Measurements from ENCODE around the gene COL25A1. TPM values are rescaled to one million over a fixed set of nuclear protein-coding genes. Genes with fewer than 3 reads are reported as not detected.

Gene COL25A1
- not detected for total RNA-seq

DNA sequence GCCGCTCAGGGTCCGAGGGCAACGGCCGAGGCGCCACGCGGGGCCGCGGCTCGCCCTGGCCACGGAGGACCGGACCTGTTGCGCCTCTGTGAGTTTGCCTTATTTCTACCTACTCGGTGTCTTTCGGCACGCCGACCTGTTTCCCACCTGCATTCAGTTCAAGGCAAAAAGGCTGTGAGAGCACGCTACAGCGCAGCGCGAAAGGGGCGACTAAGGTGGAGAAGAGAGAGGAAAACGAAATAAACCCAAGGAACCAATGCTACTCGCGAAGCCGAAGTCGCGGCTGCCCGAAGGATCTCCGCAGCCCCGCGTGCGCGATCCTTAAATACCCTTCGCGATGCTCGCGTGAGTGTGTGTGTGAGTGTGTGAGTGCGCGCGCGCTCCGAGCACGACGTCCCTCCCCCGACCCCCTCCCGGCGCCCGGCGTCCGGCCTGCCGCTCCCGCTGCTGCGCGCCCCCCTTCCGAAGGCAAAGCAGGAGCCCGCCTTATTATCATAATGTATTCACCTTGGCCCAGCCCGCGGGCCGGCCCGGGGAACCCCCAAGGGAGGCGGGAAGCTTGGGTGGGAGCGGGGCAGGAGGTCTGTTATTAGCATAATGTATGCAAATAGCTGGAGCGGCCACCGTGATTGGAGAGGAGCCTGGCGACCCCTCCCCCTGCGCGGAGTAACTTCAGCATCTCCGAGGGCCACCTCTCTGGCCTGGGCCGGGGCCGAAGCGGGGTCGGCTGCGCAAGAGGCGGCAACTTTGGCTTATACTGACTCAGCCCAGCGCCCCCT, at the start of gene COL25A1:
Gene COL25A1 (minus strand): TSS at position 298 of the 779 bp plus-strand sequence.
- intact Hi-C loops (cut with micrococcal nuclease) = loop anchor here (10.0 kb wide), 1 partner anchor 102 kb away; no protein-coding TSS in a partner anchor
- Mint-ChIP-seq H3K4me1 (ENCODE audit: low read depth) (peaks cover 11% of the 10 kb centered on the region), H3K27ac (no peak within 1 kb of the TSS), H3K9me3 (no peaks in the 10 kb centered on the region), H3K36me3 (no peaks in the 10 kb centered on the region), H3K27me3 (peaks cover 47% of the 10 kb centered on the region), H3K4me3 (peak within 1 kb of the TSS; percentile 62)
- CTCF ChIA-PET = no interaction called here
- DNase-seq = peak; percentile 48
- POLR2A ChIA-PET = no interaction called here

DNA sequence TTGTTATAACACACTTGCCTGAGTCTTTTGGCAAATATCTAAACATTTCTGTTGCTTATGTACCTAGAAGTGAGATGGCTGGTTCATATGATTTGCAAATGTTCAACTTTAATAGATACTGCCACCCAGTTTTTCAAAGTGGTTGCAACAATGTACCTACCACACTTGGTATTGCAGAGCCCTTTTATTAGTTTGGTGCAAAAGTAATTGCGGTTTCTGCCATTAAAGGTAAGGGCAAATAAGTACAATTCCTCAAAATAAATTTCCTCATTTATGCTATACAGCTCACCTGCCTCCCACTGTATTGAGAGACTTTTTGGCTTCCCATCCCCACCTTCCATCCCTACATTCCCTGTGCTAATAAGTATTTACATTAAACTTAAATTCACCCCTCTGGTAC, 47.7 kb upstream of the COL25A1 start:
- POLR2A ChIA-PET = no interaction called here

DNA sequence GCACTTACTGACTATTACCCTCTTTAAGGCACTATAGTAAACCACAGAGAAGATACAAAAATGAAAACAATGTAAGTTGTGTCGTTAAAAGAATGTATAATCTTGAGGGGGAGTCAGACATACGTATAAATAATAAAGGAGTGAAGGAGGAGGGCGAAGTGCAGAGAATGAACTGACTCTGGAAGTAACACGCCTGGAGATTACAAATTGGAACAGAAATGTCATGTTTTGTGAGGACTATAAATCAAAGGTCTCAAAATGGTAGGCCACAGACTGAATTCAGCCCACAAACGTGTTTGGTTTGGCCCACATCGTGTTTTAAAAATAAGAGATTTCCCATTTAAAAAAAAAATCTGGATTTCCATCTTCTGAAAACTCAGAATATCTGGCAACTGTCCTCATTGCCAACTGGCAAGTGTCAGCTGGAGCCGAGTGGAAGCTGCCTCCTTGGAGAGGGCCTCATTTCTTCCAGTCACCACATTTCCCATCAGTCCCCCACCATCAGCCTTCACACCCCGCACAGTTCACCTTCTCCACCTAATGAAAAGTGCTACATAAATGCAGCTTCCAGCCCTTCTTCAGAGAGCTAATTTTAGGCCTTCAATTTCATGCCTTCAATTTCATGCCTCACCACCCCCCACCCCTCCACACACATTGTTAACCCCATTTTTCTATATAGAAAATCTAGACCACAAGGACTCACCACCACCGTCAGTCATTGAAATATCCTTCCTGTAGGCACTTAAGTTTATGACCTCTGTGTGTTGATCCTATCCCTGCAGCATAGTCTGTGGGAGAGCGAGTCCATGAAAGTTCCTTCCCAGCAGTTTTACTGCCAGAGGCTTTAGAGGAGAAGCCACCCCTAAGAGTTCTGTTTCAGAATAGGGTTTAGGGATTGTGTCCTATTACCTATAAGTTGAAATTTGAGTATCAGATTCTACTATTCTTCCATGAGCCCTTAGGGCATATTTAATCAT, 32.0 kb upstream of the COL25A1 start:
- no peak for DNase-seq
- Mint-ChIP-seq H3K27ac (no peak overlapping the region), H3K4me1 (ENCODE audit: low read depth) (no peaks in the 10 kb centered on the region), H3K36me3 (peaks cover 1% of the 10 kb centered on the region), H3K27me3 (peaks cover 2% of the 10 kb centered on the region), H3K9me3 (peaks cover 2% of the 10 kb centered on the region), H3K4me3 (no peak overlapping the region)
- POLR2A ChIA-PET = no interaction called here
- CTCF ChIA-PET = interaction anchor here (0.7 kb wide), 1 partner anchor 1576 kb away, joined by 5 read pairs; no protein-coding TSS in a partner anchor
- intact Hi-C loops (cut with micrococcal nuclease) = no loop called here

More for the DNA sequence above, 47.7 kb upstream of the COL25A1 start:
- H3K4me3 Mint-ChIP-seq = no peak overlapping the region
- H3K36me3 Mint-ChIP-seq = no peaks in the 10 kb centered on the region
- CTCF ChIA-PET = no interaction called here
- peaks cover 7% of the 10 kb centered on the region for H3K27me3 Mint-ChIP-seq
- no peak overlapping the region for H3K27ac Mint-ChIP-seq
- no peaks in the 10 kb centered on the region for H3K4me1 Mint-ChIP-seq (ENCODE audit: low read depth)
- peaks cover 4% of the 10 kb centered on the region for H3K9me3 Mint-ChIP-seq
- no peak for DNase-seq
- intact Hi-C loops (cut with micrococcal nuclease) = no loop called here

DNA sequence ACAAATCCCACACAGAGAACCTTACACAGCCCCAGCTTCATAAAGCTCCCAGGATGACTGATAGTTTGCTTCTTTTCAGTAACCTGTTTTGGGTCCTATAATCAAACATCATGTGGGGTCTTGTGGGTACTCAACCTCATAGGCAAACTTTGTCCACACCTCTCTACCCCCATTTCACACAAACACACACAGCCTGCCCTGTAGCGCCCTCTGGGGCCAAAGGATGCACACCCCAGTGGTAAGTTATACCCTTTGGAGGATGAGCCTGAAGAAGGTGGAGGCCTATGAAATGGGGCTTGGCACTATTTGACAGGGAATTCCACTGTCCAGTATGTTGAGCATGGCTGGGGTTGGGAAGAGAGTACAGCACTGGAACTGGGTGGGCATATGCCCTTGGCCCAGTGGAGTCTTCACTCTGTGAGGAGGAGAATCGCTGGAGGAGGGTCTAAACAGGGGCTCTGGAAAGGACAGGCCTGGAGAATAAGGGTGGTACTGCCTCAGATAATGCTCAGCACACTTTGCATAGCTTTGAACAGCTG, 30.5 kb upstream of the COL25A1 start:
- Mint-ChIP-seq H3K36me3 (no peaks in the 10 kb centered on the region), H3K9me3 (no peaks in the 10 kb centered on the region), H3K27me3 (no peaks in the 10 kb centered on the region), H3K27ac (no peak overlapping the region), H3K4me3 (no peak overlapping the region), H3K4me1 (ENCODE audit: low read depth) (no peaks in the 10 kb centered on the region)
- ChIA-PET CTCF (interaction anchor here (0.6 kb wide), 1 partner anchor 323 kb away, joined by 3 read pairs; no protein-coding TSS in a partner anchor), POLR2A (no interaction called here)
- peak; percentile 38 for DNase-seq
- intact Hi-C loops (cut with micrococcal nuclease) = no loop called here

DNA sequence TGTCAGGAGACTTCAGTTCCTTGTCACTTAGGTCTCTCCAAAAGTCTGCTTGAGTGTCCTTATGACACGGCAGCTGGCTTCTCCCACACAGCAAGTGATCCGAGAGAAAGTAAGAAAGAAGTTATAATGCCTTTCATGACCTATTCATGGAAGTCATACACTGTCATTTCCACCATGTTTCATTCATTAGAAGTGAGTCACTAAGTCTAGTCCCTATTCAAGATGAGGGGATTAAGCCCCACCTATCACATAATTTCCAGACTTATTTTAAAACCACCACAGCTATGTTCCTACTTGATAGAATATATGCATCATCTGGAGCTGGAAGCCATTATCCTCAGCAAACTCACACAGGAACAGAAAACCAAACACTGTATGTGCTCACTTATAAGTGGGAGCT, 25.2 kb upstream of the COL25A1 start:
- H3K9me3 Mint-ChIP-seq = peaks cover 16% of the 10 kb centered on the region
- H3K36me3 Mint-ChIP-seq = peaks cover under 1% of the 10 kb centered on the region
- no peak overlapping the region for H3K4me3 Mint-ChIP-seq
- no peak overlapping the region for H3K27ac Mint-ChIP-seq
- intact Hi-C loops (cut with micrococcal nuclease) = no loop called here
- DNase-seq = no peak
- H3K27me3 Mint-ChIP-seq = no peaks in the 10 kb centered on the region
- CTCF ChIA-PET = no interaction called here
- POLR2A ChIA-PET = no interaction called here
- H3K4me1 Mint-ChIP-seq (ENCODE audit: low read depth) = no peaks in the 10 kb centered on the region

DNA sequence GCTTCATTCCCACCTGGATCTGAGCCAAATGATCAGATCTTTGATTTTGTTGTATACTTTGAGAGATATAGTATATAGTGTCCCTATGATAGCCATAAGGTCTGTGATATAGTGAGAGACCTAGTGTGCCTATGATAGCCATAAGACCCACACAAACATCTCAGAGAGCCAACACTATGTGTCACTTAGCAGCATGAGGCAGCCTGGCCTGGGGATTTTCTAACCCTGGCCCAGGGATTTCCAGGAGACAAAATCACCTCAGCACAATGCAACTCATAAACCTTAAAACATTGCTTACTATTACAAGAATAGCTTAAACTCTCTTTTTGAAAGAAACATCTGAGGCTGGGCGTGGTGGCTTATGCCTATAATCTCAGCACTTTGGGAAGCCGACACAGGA, 23.2 kb upstream of the COL25A1 start:
- POLR2A ChIA-PET = no interaction called here
- Mint-ChIP-seq H3K4me3 (no peak overlapping the region), H3K27ac (no peak overlapping the region), H3K36me3 (peaks cover 4% of the 10 kb centered on the region), H3K27me3 (no peaks in the 10 kb centered on the region), H3K9me3 (peaks cover 28% of the 10 kb centered on the region), H3K4me1 (ENCODE audit: low read depth) (no peaks in the 10 kb centered on the region)
- DNase-seq = no peak
- intact Hi-C loops (cut with micrococcal nuclease) = no loop called here
- CTCF ChIA-PET = interaction anchor here (1.2 kb wide), 1 partner anchor 26 kb away, joined by 3 read pairs; no protein-coding TSS in a partner anchor

DNA sequence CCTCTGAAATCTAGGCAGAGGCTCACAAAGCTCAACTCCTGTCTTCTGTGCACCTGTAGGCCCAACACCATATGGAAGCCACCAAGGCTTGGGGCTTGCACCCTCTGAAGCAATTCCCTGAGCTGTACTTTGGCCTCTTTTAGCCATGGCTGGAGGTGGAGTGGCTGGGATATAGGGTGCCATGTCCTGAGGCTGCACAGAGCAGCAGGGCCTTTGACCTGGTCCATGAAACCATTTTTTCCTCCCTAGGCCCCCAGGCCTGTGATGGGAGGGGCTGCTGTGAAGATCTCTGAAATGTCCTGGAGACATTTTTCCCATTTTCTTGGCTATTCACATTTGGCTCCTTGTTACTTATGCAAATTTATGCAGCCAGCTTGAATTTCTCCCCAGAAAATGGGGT, 20.9 kb upstream of the COL25A1 start:
- no peaks in the 10 kb centered on the region for H3K27me3 Mint-ChIP-seq
- H3K9me3 Mint-ChIP-seq = peaks cover 33% of the 10 kb centered on the region
- no peak overlapping the region for H3K4me3 Mint-ChIP-seq
- ChIA-PET POLR2A (no interaction called here), CTCF (no interaction called here)
- intact Hi-C loops (cut with micrococcal nuclease) = no loop called here
- no peak overlapping the region for H3K27ac Mint-ChIP-seq
- H3K4me1 Mint-ChIP-seq (ENCODE audit: low read depth) = no peaks in the 10 kb centered on the region
- H3K36me3 Mint-ChIP-seq = peaks cover 4% of the 10 kb centered on the region
- no peak for DNase-seq

DNA sequence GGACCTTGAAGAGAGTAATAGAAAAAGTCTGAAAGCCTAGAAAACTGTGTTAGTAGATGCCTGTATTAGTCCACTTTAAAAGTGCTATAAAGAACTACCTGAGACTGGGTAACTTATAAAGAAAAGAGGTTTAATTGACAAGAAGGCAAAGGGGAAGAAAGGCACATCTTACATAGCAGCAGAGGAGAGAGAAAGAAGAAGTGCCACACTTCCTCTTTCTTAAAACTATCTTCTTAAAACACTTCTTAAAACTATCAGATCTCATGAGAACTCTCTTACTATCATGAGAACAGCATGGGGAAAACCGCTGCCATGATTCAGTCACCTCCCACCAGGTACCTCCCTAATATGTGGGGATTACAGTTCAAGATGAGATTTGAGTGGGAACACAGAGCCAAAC, 18.8 kb upstream of the COL25A1 start:
- Mint-ChIP-seq H3K36me3 (peaks cover 4% of the 10 kb centered on the region), H3K4me1 (ENCODE audit: low read depth) (no peaks in the 10 kb centered on the region), H3K27ac (no peak overlapping the region), H3K27me3 (peaks cover 2% of the 10 kb centered on the region), H3K9me3 (peaks cover 33% of the 10 kb centered on the region), H3K4me3 (no peak overlapping the region)
- intact Hi-C loops (cut with micrococcal nuclease) = no loop called here
- ChIA-PET POLR2A (no interaction called here), CTCF (no interaction called here)
- no peak for DNase-seq

DNA sequence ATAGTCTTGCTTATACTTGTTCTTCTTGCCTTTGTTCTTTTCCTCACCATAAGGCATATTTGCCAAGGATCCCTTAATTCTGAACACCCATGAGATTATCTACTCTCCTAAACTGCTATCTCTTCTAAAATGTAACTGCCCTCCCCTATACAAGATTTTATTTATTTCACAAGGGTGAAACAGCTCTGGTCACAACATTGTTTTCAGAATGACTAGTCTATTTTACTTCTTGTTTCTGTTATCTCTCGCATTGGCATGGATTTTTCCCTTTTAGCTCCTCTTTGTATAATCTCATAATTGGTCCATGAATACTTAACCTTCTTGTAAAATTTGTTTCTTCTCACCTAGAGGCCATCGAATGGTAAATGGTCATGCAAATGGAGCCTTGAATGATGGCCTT, 17.2 kb upstream of the COL25A1 start:
- no peaks in the 10 kb centered on the region for H3K4me1 Mint-ChIP-seq (ENCODE audit: low read depth)
- no peak for DNase-seq
- CTCF ChIA-PET = no interaction called here
- POLR2A ChIA-PET = no interaction called here
- no peak overlapping the region for H3K27ac Mint-ChIP-seq
- intact Hi-C loops (cut with micrococcal nuclease) = no loop called here
- H3K36me3 Mint-ChIP-seq = peaks cover 4% of the 10 kb centered on the region
- no peak overlapping the region for H3K4me3 Mint-ChIP-seq
- H3K27me3 Mint-ChIP-seq = peaks cover 5% of the 10 kb centered on the region
- H3K9me3 Mint-ChIP-seq = peaks cover 33% of the 10 kb centered on the region

DNA sequence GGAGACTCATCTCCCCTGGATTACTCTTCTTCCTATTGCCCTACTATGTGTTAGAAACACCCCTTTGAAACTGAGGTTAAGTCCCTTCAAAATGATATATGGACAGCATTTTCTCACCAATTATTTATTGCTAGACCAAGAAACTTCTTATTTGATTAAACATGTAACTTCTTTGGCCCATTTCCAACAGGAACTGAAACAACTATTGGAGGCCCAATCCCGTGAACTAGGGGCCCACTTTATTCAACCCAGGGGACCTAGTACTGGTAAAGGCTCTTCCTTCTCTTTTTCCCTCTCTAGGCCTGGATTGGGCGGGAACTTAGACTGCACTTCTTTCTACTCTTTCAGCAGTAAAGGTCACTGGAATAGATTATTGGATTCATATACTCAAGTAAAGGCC, 16.7 kb upstream of the COL25A1 start:
- Mint-ChIP-seq H3K4me1 (ENCODE audit: low read depth) (no peaks in the 10 kb centered on the region), H3K27me3 (peaks cover 5% of the 10 kb centered on the region), H3K36me3 (peaks cover 4% of the 10 kb centered on the region), H3K4me3 (no peak overlapping the region), H3K27ac (no peak overlapping the region), H3K9me3 (peaks cover 32% of the 10 kb centered on the region)
- intact Hi-C loops (cut with micrococcal nuclease) = no loop called here
- POLR2A ChIA-PET = no interaction called here
- CTCF ChIA-PET = no interaction called here
- DNase-seq = no peak

DNA sequence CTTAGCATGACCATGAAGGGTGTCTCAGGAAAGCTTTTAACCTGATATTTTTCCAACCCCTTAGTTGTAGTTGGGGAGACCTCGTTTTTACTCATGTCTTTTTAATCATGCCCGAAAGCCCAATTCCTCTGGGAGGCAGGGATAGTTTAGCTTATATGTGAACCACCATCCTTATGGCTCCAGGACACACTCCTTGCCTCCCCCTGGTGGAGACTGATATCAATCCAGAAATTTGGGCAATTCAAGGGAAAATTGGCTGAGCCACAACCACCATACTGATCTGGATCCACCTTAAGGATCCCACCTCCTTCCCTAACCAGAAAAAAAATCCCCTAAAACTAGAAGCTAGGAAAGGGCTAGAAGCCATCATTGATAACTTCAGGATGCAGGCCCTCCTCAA, 13.4 kb upstream of the COL25A1 start:
- DNase-seq = no peak
- CTCF ChIA-PET = no interaction called here
- POLR2A ChIA-PET = no interaction called here
- intact Hi-C loops (cut with micrococcal nuclease) = no loop called here
- no peaks in the 10 kb centered on the region for H3K4me1 Mint-ChIP-seq (ENCODE audit: low read depth)
- peaks cover 5% of the 10 kb centered on the region for H3K27me3 Mint-ChIP-seq
- H3K36me3 Mint-ChIP-seq = peaks cover 2% of the 10 kb centered on the region
- H3K4me3 Mint-ChIP-seq = no peak overlapping the region
- H3K9me3 Mint-ChIP-seq = peaks cover 23% of the 10 kb centered on the region
- no peak overlapping the region for H3K27ac Mint-ChIP-seq

DNA sequence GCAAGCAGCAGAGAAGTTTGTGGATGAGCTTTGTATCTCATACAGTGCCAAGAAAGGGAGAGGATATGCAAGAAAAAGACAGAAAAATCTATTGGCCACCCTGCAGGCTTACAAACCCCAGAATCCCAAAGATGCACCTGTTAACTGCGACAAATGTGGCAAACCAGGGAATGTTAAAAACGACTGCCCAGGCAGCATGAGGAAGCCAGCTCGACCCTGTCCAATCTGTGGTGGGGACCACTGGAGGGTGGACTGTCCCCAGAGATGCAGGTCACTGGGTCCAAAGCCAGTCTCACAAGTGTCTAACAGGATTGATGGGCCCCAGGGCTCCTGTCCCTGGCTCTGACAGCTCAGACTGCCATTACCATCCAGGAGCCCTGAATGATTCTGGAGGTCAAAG, 12.9 kb upstream of the COL25A1 start:
- no peaks in the 10 kb centered on the region for H3K4me1 Mint-ChIP-seq (ENCODE audit: low read depth)
- ChIA-PET CTCF (no interaction called here), POLR2A (no interaction called here)
- no peak overlapping the region for H3K27ac Mint-ChIP-seq
- H3K4me3 Mint-ChIP-seq = no peak overlapping the region
- H3K36me3 Mint-ChIP-seq = peaks cover 2% of the 10 kb centered on the region
- no peak for DNase-seq
- H3K27me3 Mint-ChIP-seq = peaks cover 5% of the 10 kb centered on the region
- peaks cover 19% of the 10 kb centered on the region for H3K9me3 Mint-ChIP-seq
- intact Hi-C loops (cut with micrococcal nuclease) = no loop called here

All from activated CD4-positive, alpha-beta memory T cell treated with anti-CD3 and anti-CD28 coated beads for 36 hours (primary cell).